Ishikawa (cell line): ENCODE measurements around the gene SPACA9.

Source experiments
- CEBPB ChIP-seq: IDR thresholded peaks from 2 replicates; pipeline ENCODE4 v1.6.1; 2012
- CREB1 ChIP-seq: IDR thresholded peaks from 2 replicates; pipeline ENCODE4 v1.6.1; 2012; ENCODE audit warnings: low read depth
- EGR1 ChIP-seq: IDR thresholded peaks from 2 replicates; pipeline ENCODE4 v1.6.1; 2012
- EP300 ChIP-seq: IDR thresholded peaks from 2 replicates; pipeline ENCODE4 v1.6.1; 2012; ENCODE audit warnings: borderline replicate concordance
- FOXM1 ChIP-seq: IDR thresholded peaks from 2 replicates; pipeline ENCODE4 v1.6.1; 2012; ENCODE audit warnings: low read depth, borderline replicate concordance
- MAX ChIP-seq: IDR thresholded peaks from 2 replicates; pipeline ENCODE4 v1.6.1; 2012
- NFIC ChIP-seq: IDR thresholded peaks from 2 replicates; pipeline ENCODE4 v1.6.1; 2012
- RAD21 ChIP-seq: IDR thresholded peaks from 2 replicates; pipeline ENCODE4 v1.6.1; 2012; ENCODE audit warnings: low read depth
- REST ChIP-seq: IDR thresholded peaks from 2 replicates; pipeline ENCODE4 v1.6.1; 2012; ENCODE audit warnings: low read depth, mild to moderate bottlenecking
- TAF1 ChIP-seq: IDR thresholded peaks from 2 replicates; pipeline ENCODE4 v1.6.1; 2012; ENCODE audit warnings: low read depth, mild to moderate bottlenecking
- TCF12 ChIP-seq: IDR thresholded peaks from 2 replicates; pipeline ENCODE4 v1.6.1; 2012; ENCODE audit warnings: low read depth
- TEAD4 ChIP-seq: IDR thresholded peaks from 2 replicates; pipeline ENCODE4 v1.6.1; 2012
- USF1 ChIP-seq: IDR thresholded peaks from 2 replicates; pipeline ENCODE4 v1.6.1; 2012
- YY1 ChIP-seq: IDR thresholded peaks from 2 replicates; pipeline ENCODE4 v1.6.1; 2012; ENCODE audit warnings: low read depth
- ZBTB7A ChIP-seq: IDR thresholded peaks from 2 replicates; pipeline ENCODE4 v1.6.1; 2012; ENCODE audit warnings: low read depth

Gene SPACA9

GRCh38 chr9:132912131-132912530 lies 33.4 kb downstream of the SPACA9 start:
- no peak for TF ChIP-seq USF1
- no peak for TF ChIP-seq ZBTB7A
- TF ChIP-seq CREB1 = no peak
- no peak for TF ChIP-seq FOXM1
- no peak for TF ChIP-seq EGR1
- TF ChIP-seq REST = no peak
- no peak for TF ChIP-seq TEAD4
- no peak for TF ChIP-seq EP300
- TF ChIP-seq TCF12 = no peak
- no peak for TF ChIP-seq CEBPB
- TF ChIP-seq MAX = no peak
- TF ChIP-seq YY1 = no peak
- TF ChIP-seq RAD21 = no peak
- no peak for TF ChIP-seq NFIC
- TF ChIP-seq TAF1 = no peak

GRCh38 chr9:132914924-132915323 lies 36.2 kb downstream of the SPACA9 start:
- no peak for TF ChIP-seq CREB1
- TF ChIP-seq TCF12 = no peak
- no peak for TF ChIP-seq YY1
- no peak for TF ChIP-seq CEBPB
- no peak for TF ChIP-seq ZBTB7A
- TF ChIP-seq USF1 = no peak
- TF ChIP-seq REST = no peak
- TF ChIP-seq TEAD4 = no peak
- no peak for TF ChIP-seq NFIC
- TF ChIP-seq EP300 = no peak
- TF ChIP-seq MAX = no peak
- TF ChIP-seq EGR1 = no peak
- TF ChIP-seq RAD21 = no peak

GRCh38 chr9:132919614-132920268 lies 41.0 kb downstream of the SPACA9 start:
- TF ChIP-seq MAX = no peak
- no peak for TF ChIP-seq YY1
- TF ChIP-seq TEAD4 = no peak
- no peak for TF ChIP-seq ZBTB7A
- TF ChIP-seq REST = no peak
- TF ChIP-seq TAF1 = no peak
- TF ChIP-seq NFIC = no peak
- no peak for TF ChIP-seq CEBPB
- no peak for TF ChIP-seq EGR1
- TF ChIP-seq RAD21 = no peak
- no peak for TF ChIP-seq USF1
